ENCODE results near the gene NCSTN. TPM values are rescaled to one million over a fixed set of nuclear protein-coding genes. Genes with fewer than 3 reads are reported as not detected.

Gene NCSTN
- total and polyA plus RNA-seq, 8 donors, result 90.7 to 125 (median 115) TPM

- no peak for TF ChIP-seq CTCF (IDR thresholded peaks at IDR 0.05)
- H3K27me3 ChIP-seq, result no peaks in the 10 kb centered on the region
- H3K36me3 ChIP-seq, result no peaks in the 10 kb centered on the region
- DNase-seq, result no peak
- no peak for ATAC-seq
- H3K4me3 ChIP-seq, result no peak overlapping the region
- H3K9me3 ChIP-seq, result no peaks in the 10 kb centered on the region
- H3K27ac ChIP-seq, result no peak overlapping the region
- peaks cover 0 to 14% of the 10 kb centered on the region in 2 donors for H3K4me1 ChIP-seq
- intact Hi-C loops (cut with DNase I), result no loop called here
These were observed 30.5 kb downstream of the NCSTN start for GRCh38 chr1:160373696-160374095.

GRCh38 chr1:160374306-160375110, 31.3 kb downstream of the NCSTN start:
- DNase-seq (no peak), ATAC-seq (no peak)
- no peak for TF ChIP-seq CTCF (IDR thresholded peaks at IDR 0.05)
- Histone ChIP-seq H3K36me3 (no peaks in the 10 kb centered on the region), H3K4me1 (peaks cover 0 to 14% of the 10 kb centered on the region in 2 donors), H3K27me3 (no peaks in the 10 kb centered on the region), H3K9me3 (no peaks in the 10 kb centered on the region), H3K27ac (no peak overlapping the region), H3K4me3 (no peak overlapping the region)
- intact Hi-C loops (cut with DNase I), result no loop called here

GRCh38 chr1:160375788-160376524, 32.8 kb downstream of the NCSTN start:
- no peak for TF ChIP-seq CTCF (IDR thresholded peaks at IDR 0.05)
- DNase-seq, result no peak
- intact Hi-C loops (cut with DNase I), result no loop called here
- no peak overlapping the region for H3K4me3 ChIP-seq
- H3K27me3 ChIP-seq, result no peaks in the 10 kb centered on the region
- H3K4me1 ChIP-seq, result peaks cover 0 to 14% of the 10 kb centered on the region in 2 donors
- ATAC-seq, result peak; percentile 28
- no peaks in the 10 kb centered on the region for H3K9me3 ChIP-seq
- H3K36me3 ChIP-seq, result no peaks in the 10 kb centered on the region
- peak overlapping the region in 1 of 2 donors; percentile 65 for H3K27ac ChIP-seq

GRCh38 chr1:160376525-160377131, 33.4 kb downstream of the NCSTN start:
- Histone ChIP-seq H3K36me3 (no peaks in the 10 kb centered on the region), H3K27ac (no peak overlapping the region), H3K4me1 (peaks cover 0 to 14% of the 10 kb centered on the region in 2 donors), H3K4me3 (no peak overlapping the region), H3K27me3 (no peaks in the 10 kb centered on the region), H3K9me3 (no peaks in the 10 kb centered on the region)
- peak; percentile 85 for ATAC-seq
- peak; percentile 66 to 95 for TF ChIP-seq CTCF (IDR thresholded peaks at IDR 0.05)
- DNase-seq, result peak in 2 of 4 donors; percentile 44 to 74
- intact Hi-C loops (cut with DNase I), result no loop called here
